Thyroid gland (tissue), 4 donors: Measurements from ENCODE around the gene RBPMS2. TPM values are rescaled to one million over a fixed set of nuclear protein-coding genes. Genes with fewer than 3 reads are reported as not detected.

ENCODE experiments used
- DNase-seq, 2 donors: peaks; one replicate each; pipeline ENCODE4 v3.0.0-alpha.2; 2019
- H3K27ac ChIP-seq, 3 donors: fragments of 200-600 bp; sonication (generic); 1 replicate in 2 of 3; 2 replicates in 1 of 3; pipeline ENCODE4 v1.5.1; 2016 to 2019; ENCODE audit warnings: mild to moderate bottlenecking in 1 of 3, moderate library complexity in 1 of 3
- H3K27me3 ChIP-seq: fragments of 200-600 bp; sonication (generic); one replicate; pipeline ENCODE4 v1.5.1; 2019
- H3K36me3 ChIP-seq, 2 donors: fragments of 200-600 bp; sonication (generic); one replicate each; pipeline ENCODE4 v1.5.1; 2016 to 2019
- H3K4me1 ChIP-seq, 2 donors: fragments of 200-600 bp; sonication (generic); one replicate each; pipeline ENCODE4 v1.5.1; 2017 to 2019
- H3K4me3 ChIP-seq, 3 donors: fragments of 200-600 bp; sonication (generic); replicated peaks in 1 of 3; 1 replicate in 2 of 3; 2 replicates in 1 of 3; pipeline ENCODE4 v1.5.1; 2016; ENCODE audit warnings: mild to moderate bottlenecking in 1 of 3
- H3K9me3 ChIP-seq: fragments of 200-600 bp; sonication (generic); one replicate; pipeline ENCODE4 v1.5.1; 2017
- CTCF ChIP-seq, 6 experiments: fragments of 200-600 bp in 3 of 6; fragments of 450-650 bp in 3 of 6; sonication (generic) in 3 of 6; IDR thresholded peaks; one replicate each; pipeline ENCODE4 v1.5.1; 2016 to 2019; ENCODE audit warnings: antibody characterized with exemption in 6 of 6, mild to moderate bottlenecking in 2 of 6, inconsistent platforms in 1 of 6, moderate library complexity in 1 of 6
- POLR2A ChIP-seq, 2 donors: fragments of 450-650 bp; IDR thresholded peaks; one replicate each; pipeline ENCODE4 v1.6.1; 2017; ENCODE audit warnings: antibody characterized with exemption in 2 of 2, mild to moderate bottlenecking in 2 of 2, moderate library complexity in 1 of 2
- WGBS, 2 donors: methylation state at CpG; one replicate each; pipeline ENCODE4 v1.1.5; 2017; 5-methylcytosine and 5-hydroxymethylcytosine counted together
- intact Hi-C: fragments of 100-400 bp; cut with DNase I; formaldehyde crosslinking; loops from one replicate; pipeline ENCODE4 v1.15.1; 2023
- microRNA counts, 2 donors: library from miRNA; unstranded; fragments of <30 nt; microRNA quantifications; one replicate each; lab custom pipeline; 2016 to 2017
- microRNA-seq: library from miRNA; unstranded; fragments of <30 nt; microRNA quantifications from one replicate; pipeline ENCODE4, GENCODE V29; 2016
- small RNA-seq: library from RNA; depleted of rRNA; stranded (forward); fragments of <200 nt; gene quantifications from one replicate; pipeline ENCODE3, GENCODE V24; 2016
- total RNA-seq, 4 donors: library from RNA; depleted of rRNA; stranded (reverse); fragments of >200 nt; gene quantifications; one replicate each; pipeline ENCODE4 v1.2.3, GENCODE V29; 2016

Gene RBPMS2
- total RNA-seq, 4 donors from 2014 or later = 2.6 to 3.5 (median 3.1) TPM

GRCh38 chr15:64694816-64695215, 80.6 kb downstream of the RBPMS2 start:
- TF ChIP-seq CTCF (IDR thresholded peaks at IDR 0.05) (no peak), POLR2A (IDR thresholded peaks at IDR 0.05) (no peak)
- Histone ChIP-seq H3K36me3 (peaks cover 8 to 14% of the 10 kb centered on the region in 2 donors), H3K27ac (peak overlapping the region in 1 of 3 donors; percentile 37), H3K27me3 (no peaks in the 10 kb centered on the region), H3K4me3 (no peak overlapping the region), H3K4me1 (peaks cover 36 to 45% of the 10 kb centered on the region in 2 donors), H3K9me3 (no peaks in the 10 kb centered on the region)
- 83 to 84% methylated on average over 2 of the region's 2 CpGs for WGBS, 2 donors
- DNase-seq = no peak
- intact Hi-C loops = no loop called here

- 54 to 64% methylated on average over 5 of the region's 5 CpGs for WGBS, 2 donors
- Histone ChIP-seq H3K4me3 (no peak overlapping the region), H3K36me3 (peaks cover 25 to 28% of the 10 kb centered on the region in 2 donors), H3K27me3 (no peaks in the 10 kb centered on the region), H3K4me1 (peaks cover 20 to 28% of the 10 kb centered on the region in 2 donors), H3K27ac (peak overlapping the region in 1 of 3 donors; percentile 7), H3K9me3 (no peaks in the 10 kb centered on the region)
- TF ChIP-seq POLR2A (IDR thresholded peaks at IDR 0.05) = no peak
- intact Hi-C loops = no loop called here
- DNase-seq = peak in 1 of 2 donors; percentile 17
Observed at GRCh38 chr15:64693134-64693533, 82.3 kb downstream of the RBPMS2 start.

- intact Hi-C loops = no loop called here
- Histone ChIP-seq H3K4me1 (peaks cover 9 to 21% of the 10 kb centered on the region in 2 donors), H3K9me3 (no peaks in the 10 kb centered on the region), H3K4me3 (no peak overlapping the region), H3K36me3 (peaks cover 29 to 34% of the 10 kb centered on the region in 2 donors), H3K27ac (peak overlapping the region in 2 of 3 donors; percentile 35 to 43), H3K27me3 (no peaks in the 10 kb centered on the region)
- WGBS, 2 donors = 77 to 86% methylated on average over 9 of the region's 9 CpGs
- no peak for TF ChIP-seq POLR2A (IDR thresholded peaks at IDR 0.05)
- TF ChIP-seq CTCF (IDR thresholded peaks at IDR 0.05) = no peak
- DNase-seq = no peak
Observed at GRCh38 chr15:64691896-64692565, 83.4 kb downstream of the RBPMS2 start.

- TF ChIP-seq CTCF (IDR thresholded peaks at IDR 0.05) (no peak), POLR2A (IDR thresholded peaks at IDR 0.05) (no peak)
- intact Hi-C loops = no loop called here
- WGBS, 2 donors = 78 to 80% methylated on average over 6 of the region's 6 CpGs
- peaks cover 34 to 35% of the 10 kb centered on the region in 2 donors for H3K36me3 ChIP-seq
- no peaks in the 10 kb centered on the region for H3K9me3 ChIP-seq
- no peak overlapping the region for H3K4me3 ChIP-seq
- no peaks in the 10 kb centered on the region for H3K27me3 ChIP-seq
- H3K4me1 ChIP-seq = peaks cover 4 to 12% of the 10 kb centered on the region in 2 donors
- peak overlapping the region in 1 of 3 donors; percentile 17 for H3K27ac ChIP-seq
- no peak for DNase-seq
Observed at GRCh38 chr15:64690578-64691296, 84.7 kb downstream of the RBPMS2 start.

GRCh38 chr15:64690008-64690407, 85.4 kb downstream of the RBPMS2 start:
- TF ChIP-seq CTCF (IDR thresholded peaks at IDR 0.05) (no peak), POLR2A (IDR thresholded peaks at IDR 0.05) (no peak)
- WGBS, 2 donors = 69 to 70% methylated on average over 3 of the region's 3 CpGs
- no peak for DNase-seq
- H3K4me3 ChIP-seq = no peak overlapping the region
- no peak overlapping the region for H3K27ac ChIP-seq
- H3K4me1 ChIP-seq = peaks cover 4 to 12% of the 10 kb centered on the region in 2 donors
- H3K27me3 ChIP-seq = no peaks in the 10 kb centered on the region
- intact Hi-C loops = no loop called here
- peaks cover 34 to 35% of the 10 kb centered on the region in 2 donors for H3K36me3 ChIP-seq
- H3K9me3 ChIP-seq = no peaks in the 10 kb centered on the region

MicroRNAs encoded within 50 kb of the gene (microRNA counts, 767-probe panel; counts per million panel counts)
- microRNA hsa-miR-1272 (lab: Ali Mortazavi, UCI) = 0 to 2,621 counts per million in 2 donors

Small RNAs within 50 kb of the gene (microRNA-seq; reads per million reads assigned to microRNA genes)
- gene MIR1272 = not detected

Small RNAs within 50 kb of the gene (small RNA-seq; reads per million reads assigned to genes)
- gene AC100830.2 (not detected), gene MIR1272 (not detected)

Other genes starting within 250 kb of the RBPMS2 start
- 1 to 10 TPM in 1 of 4 donors, under 1 TPM in 2, not detected in 1; 0.33 to 1.1 (median 0.54) TPM for gene PIF1, start 50.1 kb upstream of the RBPMS2 start, total RNA-seq
- 10 to 100 TPM; 31.3 to 53.6 (median 46.1) TPM for gene PLEKHO2, start 66.3 kb upstream of the RBPMS2 start, total RNA-seq
- gene ANKDD1A, start 136.3 kb upstream of the RBPMS2 start, total RNA-seq = 10 to 100 TPM in 1 of 4 donors, 1 to 10 TPM in 3; 5.1 to 11.9 (median 6.3) TPM
- 100 to 1,000 TPM; 119 to 149 (median 122) TPM for gene SPG21, start 214.3 kb upstream of the RBPMS2 start, total RNA-seq